Endothelial cell of umbilical vein (primary cell): Measurements from ENCODE around the gene RUBCN. TPM values are rescaled to one million over a fixed set of nuclear protein-coding genes. Genes with fewer than 3 reads are reported as not detected.

Experiments used
- BruUV-seq: library from RNA; stranded (reverse); fragments of 400-500 nt; replicated peaks from 2 replicates; lab custom pipeline; 2021; lab: Mats Ljungman, UMichigan
- CTCF ChIA-PET: fragments of 300-600, 350-600 bp; sonication (Branson Sonifier 250); formaldehyde crosslinking; loops from one replicate; lab custom pipeline; 2021; ENCODE audit warnings: antibody characterized with exemption, inconsistent platforms; lab: Charles Lee
- POLR2A ChIA-PET: fragments of 300-600, 350-600 bp; sonication (Branson Sonifier 250); formaldehyde crosslinking; loops from one replicate; lab custom pipeline; 2021; ENCODE audit warnings: antibody characterized with exemption, inconsistent platforms; lab: Charles Lee
- DNase-seq: peaks from one replicate; pipeline ENCODE4 v3.0.0-alpha.2; 2011; ENCODE audit warnings: low read depth, low spot score
- FAIRE-seq: peaks from 2 replicates; lab custom pipeline; 2011; peaks lifted over from hg19 to GRCh38; lab: Jason Lieb, UNC
- H2AFZ ChIP-seq: 2 replicates; pipeline ENCODE4 v1.6.0; 2012; ENCODE audit warnings: low read depth, low read length, control low read depth, inconsistent platforms
- H3K27ac ChIP-seq: 2 replicates; pipeline ENCODE4 v1.5.1; 2011; ENCODE audit warnings: low read depth, mild to moderate bottlenecking, control low read depth, low read length, moderate library complexity; ENCODE audit not compliant: insufficient read depth
- H3K27me3 ChIP-seq, 2 experiments: 2 replicates each; pipeline versions ENCODE4 v1.6.0 to v1.6.1; 2011; ENCODE audit warnings: low read length in 2 of 2, mixed read lengths in 1 of 2; ENCODE audit not compliant: control insufficient read depth in 2 of 2, insufficient read depth in 2 of 2
- H3K36me3 ChIP-seq, 2 experiments: 2 replicates in 1 of 2; 3 replicates in 1 of 2; pipeline ENCODE4 v1.5.1; 2011; ENCODE audit warnings: low read length in 2 of 2, mild to moderate bottlenecking in 1 of 2, moderate library complexity in 1 of 2; ENCODE audit not compliant: control insufficient read depth in 2 of 2, insufficient read depth in 2 of 2; ENCODE audit errors: extremely low read depth in 1 of 2
- H3K4me1 ChIP-seq: 3 replicates; pipeline ENCODE4 v1.5.1; 2011; ENCODE audit warnings: mild to moderate bottlenecking, low read length; ENCODE audit not compliant: control insufficient read depth, insufficient read depth; ENCODE audit errors: extremely low read depth
- H3K4me2 ChIP-seq: 2 replicates; pipeline ENCODE4 v1.6.1; 2011; ENCODE audit warnings: low read length, control low read depth, mixed read lengths; ENCODE audit not compliant: insufficient read depth
- H3K4me3 ChIP-seq, 3 experiments: fragments of 200-600 bp in 1 of 3; sonication (generic), shearing (Covaris generic) in 1 of 3; replicated peaks in 1 of 3; 2 replicates each; pipeline ENCODE4 v1.5.1; 2011 to 2016; ENCODE audit warnings: control low read depth in 3 of 3, low read length in 3 of 3, mild to moderate bottlenecking in 2 of 3, inconsistent platforms in 1 of 3, low read depth in 1 of 3, moderate library complexity in 1 of 3; ENCODE audit not compliant: insufficient read depth in 1 of 3
- H3K79me2 ChIP-seq: 2 replicates; pipeline ENCODE4 v1.6.0; 2012; ENCODE audit warnings: low read length, inconsistent platforms; ENCODE audit not compliant: control insufficient read depth, insufficient read depth
- H3K9ac ChIP-seq: replicated peaks from 2 replicates; pipeline ENCODE3; 2011; ENCODE audit warnings: low read length, control low read depth; ENCODE audit not compliant: insufficient read depth; ENCODE audit errors: extremely low read depth
- H3K9me1 ChIP-seq: replicated peaks from 3 replicates; pipeline ENCODE4 v1.6.0; 2011; ENCODE audit warnings: mild to moderate bottlenecking, low read length; ENCODE audit not compliant: control insufficient read depth, insufficient read depth; ENCODE audit errors: extremely low read depth
- H3K9me3 ChIP-seq: replicated peaks from 2 replicates; pipeline ENCODE4 v1.5.1; 2012; ENCODE audit warnings: low read length, inconsistent platforms; ENCODE audit not compliant: control insufficient read depth, insufficient read depth
- H4K20me1 ChIP-seq: replicated peaks from 2 replicates; pipeline ENCODE3; 2011; ENCODE audit warnings: mild to moderate bottlenecking, low read length; ENCODE audit not compliant: control insufficient read depth, insufficient read depth; ENCODE audit errors: extremely low read depth
- CTCF ChIP-seq, 2 donors: IDR thresholded peaks; 1 replicate in 1 of 2; 2 replicates in 1 of 2; pipeline ENCODE4 v1.5.1; 2011; ENCODE audit warnings: low read length in 2 of 2, mild to moderate bottlenecking in 2 of 2, moderate library complexity in 2 of 2, control low read depth in 1 of 2, inconsistent platforms in 1 of 2, low read depth in 1 of 2; ENCODE audit not compliant: insufficient read depth in 1 of 2; ENCODE audit errors: extremely low read depth in 1 of 2
- EZH2 ChIP-seq: IDR thresholded peaks from 2 replicates; pipeline ENCODE4 v1.6.1; 2012; ENCODE audit warnings: borderline replicate concordance, low read depth, mild to moderate bottlenecking, moderate library complexity, low read length, inconsistent platforms; ENCODE audit not compliant: severe bottlenecking
- FOS ChIP-seq: IDR thresholded peaks from 2 replicates; pipeline ENCODE4 v1.6.1; 2011; ENCODE audit warnings: mild to moderate bottlenecking, low read length, moderate library complexity, borderline replicate concordance; ENCODE audit not compliant: insufficient read depth
- GATA2 ChIP-seq: IDR thresholded peaks from 2 replicates; pipeline ENCODE4 v1.7.0; 2011; ENCODE audit warnings: low read depth, mild to moderate bottlenecking, moderate library complexity, mixed read lengths, low read length; ENCODE audit not compliant: insufficient read length, insufficient read depth
- MYC ChIP-seq: IDR thresholded peaks from one replicate; pipeline ENCODE4 v1.6.1; 2011; ENCODE audit warnings: mild to moderate bottlenecking, low read depth, low read length
- POLR2AphosphoS5 ChIP-seq: IDR thresholded peaks from 2 replicates; pipeline ENCODE4 v1.6.1; 2012; ENCODE audit warnings: low read depth, mild to moderate bottlenecking, control low read depth, low read length, moderate library complexity; ENCODE audit not compliant: insufficient read depth
- dilution Hi-C: fragments of 300-500 bp; cut with MboI; formaldehyde crosslinking; loops from one replicate; pipeline ENCODE4 v1.15.0; 2019; ENCODE audit warnings: low sequenced_read_pairs; ENCODE audit not compliant: extremely low pct_ligation_motif_present
- intact Hi-C: fragments of 100-400 bp; cut with micrococcal nuclease; formaldehyde crosslinking; loops from one replicate; pipeline ENCODE4 v1.10.0; 2022
- polyA plus RNA-seq, 4 experiments: library from polyadenylated mRNA; depleted of rRNA in 3 of 4; stranded (reverse) in 3 of 4; unstranded in 1 of 4; fragments of >200 nt; gene quantifications; 2 replicates each; pipeline versions ENCODE4 v1.2.1 to v1.2.3, GENCODE V29; 2011 to 2012; ENCODE audit warnings: missing spikeins in 1 of 4
- total RNA-seq: library from RNA; stranded (reverse); gene quantifications from 2 replicates; pipeline ENCODE4 v1.2.3, GENCODE V29; 2021

RUBCN gene
- total and polyA plus RNA-seq, 2 donors (not counting 3 experiments of a cell fraction or from before 2014, with no cell fraction given) = 15.0 to 25.8 TPM

- H4K20me1 ChIP-seq = no peaks in the 10 kb centered on the region
- H3K9me1 ChIP-seq = no peaks in the 10 kb centered on the region
- H3K9me3 ChIP-seq = peaks cover 4% of the 10 kb centered on the region
- POLR2A ChIA-PET = no interaction called here
- peaks cover 0 to 29% of the 10 kb centered on the region in 2 experiments for H3K36me3 ChIP-seq
- dilution Hi-C loops (no loop called here), intact Hi-C loops (no loop called here)
- no peak overlapping the region for H3K9ac ChIP-seq
- H3K27ac ChIP-seq = no peak overlapping the region
- no peak overlapping the region for H3K4me2 ChIP-seq
- H2AFZ ChIP-seq = no peak overlapping the region
- H3K27me3 ChIP-seq = no peaks in the 10 kb centered on the region
- CTCF ChIA-PET = interaction anchor here (1.3 kb wide), 1 partner anchor 13 kb away, joined by 3 read pairs; no protein-coding TSS in a partner anchor
- no peak overlapping the region for H3K4me3 ChIP-seq
- FAIRE-seq (no peak), DNase-seq (no peak)
- H3K79me2 ChIP-seq = no peaks in the 10 kb centered on the region
- BruUV-seq = no TSS peak
- H3K4me1 ChIP-seq = no peaks in the 10 kb centered on the region
- TF ChIP-seq POLR2AphosphoS5 (no peak), EZH2 (no peak), FOS (no peak)
These were observed 54.0 kb downstream of the RUBCN start for GRCh38 chr3:197682713-197683112.

- no peaks in the 10 kb centered on the region for H3K79me2 ChIP-seq
- FAIRE-seq = no peak
- intact Hi-C loops = no loop called here
These were observed 55.7 kb downstream of the RUBCN start for GRCh38 chr3:197680955-197681521.

More at GRCh38 chr3:197680955-197681521, 55.7 kb downstream of the RUBCN start:
- Histone ChIP-seq H3K27me3 (no peaks in the 10 kb centered on the region), H4K20me1 (no peaks in the 10 kb centered on the region), H2AFZ (no peak overlapping the region), H3K9me1 (no peaks in the 10 kb centered on the region), H3K4me1 (no peaks in the 10 kb centered on the region), H3K27ac (no peak overlapping the region), H3K36me3 (peaks cover 0 to 28% of the 10 kb centered on the region in 2 experiments), H3K4me3 (no peak overlapping the region), H3K9ac (no peak overlapping the region), H3K4me2 (no peak overlapping the region), H3K9me3 (peaks cover 4% of the 10 kb centered on the region)
- BruUV-seq = no TSS peak
- POLR2A ChIA-PET = no interaction called here
- dilution Hi-C loops = no loop called here
- no peak for DNase-seq
- CTCF ChIA-PET = no interaction called here
- TF ChIP-seq MYC = no peak
- TF ChIP-seq CTCF (IDR thresholded peaks at IDR 0.05; ENCODE audit: extremely low read depth in 1 of 2, insufficient read depth in 1 of 2, low read depth in 1 of 2, low read length in 2 of 2) = no peak
- no peak for TF ChIP-seq GATA2
- TF ChIP-seq POLR2AphosphoS5 = no peak
